Stomach (tissue), 4 donors: Measurements from ENCODE around the gene FAM81A.

Experiments
- EP300 ChIP-seq: sonication (generic); formaldehyde crosslinking; IDR thresholded peaks from one replicate; pipeline ENCODE4 v1.6.1; 2017; ENCODE audit warnings: antibody characterized with exemption
- POLR2A ChIP-seq, 4 donors: fragments of 450-650 bp; IDR thresholded peaks; one replicate each; pipeline ENCODE4 v1.6.1; 2016; ENCODE audit warnings: antibody characterized with exemption in 4 of 4, control low read depth in 2 of 4, mild to moderate bottlenecking in 1 of 4, moderate library complexity in 1 of 4
- TF ChIP-seq, protein P1 (sequence below), 7 experiments: fragments of 450-650 bp in 4 of 7; fragments of 200-600 bp in 3 of 7; sonication (generic) in 3 of 7; IDR thresholded peaks; one replicate each; pipeline ENCODE4 v1.5.1; 2016 to 2019; ENCODE audit warnings: antibody characterized with exemption in 7 of 7, control low read depth in 2 of 7, mild to moderate bottlenecking in 1 of 7

DNA sequence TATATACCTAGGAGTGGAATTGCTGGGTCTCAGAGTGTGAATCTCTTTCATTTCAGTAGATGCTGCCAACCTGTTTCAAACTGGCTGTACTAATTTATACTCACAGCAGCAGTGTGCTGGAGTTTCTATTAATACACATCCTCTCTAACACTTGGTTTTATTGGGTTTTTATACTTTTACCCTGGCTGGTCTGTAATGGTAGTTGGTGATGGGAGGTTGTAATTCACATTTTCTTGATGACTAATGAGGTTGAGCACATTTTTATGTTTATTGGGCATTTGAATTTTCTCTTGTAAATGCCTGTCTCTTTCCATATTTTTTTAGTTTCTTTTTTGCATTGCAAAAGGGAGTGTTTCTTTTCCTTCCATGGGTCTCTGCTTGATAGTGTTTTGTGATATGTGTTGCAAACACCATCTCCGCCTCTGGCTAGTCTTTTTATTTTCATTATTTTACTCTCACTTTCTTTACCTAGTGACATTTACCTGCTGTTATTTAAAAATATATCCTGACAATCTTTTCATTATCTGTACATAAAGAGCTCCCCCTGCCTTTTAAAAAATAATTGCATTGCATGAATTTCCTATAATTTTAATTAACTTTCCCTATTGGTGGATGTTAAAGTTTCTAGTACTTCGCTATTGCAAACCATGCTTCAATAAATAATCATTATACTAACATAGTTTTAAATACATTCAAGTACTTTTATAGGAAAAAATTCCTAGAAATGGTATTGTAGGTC, 124.6 kb downstream of the FAM81A start:
- TF ChIP-seq, protein P1, sequence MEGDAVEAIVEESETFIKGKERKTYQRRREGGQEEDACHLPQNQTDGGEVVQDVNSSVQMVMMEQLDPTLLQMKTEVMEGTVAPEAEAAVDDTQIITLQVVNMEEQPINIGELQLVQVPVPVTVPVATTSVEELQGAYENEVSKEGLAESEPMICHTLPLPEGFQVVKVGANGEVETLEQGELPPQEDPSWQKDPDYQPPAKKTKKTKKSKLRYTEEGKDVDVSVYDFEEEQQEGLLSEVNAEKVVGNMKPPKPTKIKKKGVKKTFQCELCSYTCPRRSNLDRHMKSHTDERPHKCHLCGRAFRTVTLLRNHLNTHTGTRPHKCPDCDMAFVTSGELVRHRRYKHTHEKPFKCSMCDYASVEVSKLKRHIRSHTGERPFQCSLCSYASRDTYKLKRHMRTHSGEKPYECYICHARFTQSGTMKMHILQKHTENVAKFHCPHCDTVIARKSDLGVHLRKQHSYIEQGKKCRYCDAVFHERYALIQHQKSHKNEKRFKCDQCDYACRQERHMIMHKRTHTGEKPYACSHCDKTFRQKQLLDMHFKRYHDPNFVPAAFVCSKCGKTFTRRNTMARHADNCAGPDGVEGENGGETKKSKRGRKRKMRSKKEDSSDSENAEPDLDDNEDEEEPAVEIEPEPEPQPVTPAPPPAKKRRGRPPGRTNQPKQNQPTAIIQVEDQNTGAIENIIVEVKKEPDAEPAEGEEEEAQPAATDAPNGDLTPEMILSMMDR (IDR thresholded peaks at IDR 0.05), result no peak
- TF ChIP-seq POLR2A (IDR thresholded peaks at IDR 0.05) (no peak), EP300 (no peak)
